ENCODE results near the gene RTL10.

DNA sequence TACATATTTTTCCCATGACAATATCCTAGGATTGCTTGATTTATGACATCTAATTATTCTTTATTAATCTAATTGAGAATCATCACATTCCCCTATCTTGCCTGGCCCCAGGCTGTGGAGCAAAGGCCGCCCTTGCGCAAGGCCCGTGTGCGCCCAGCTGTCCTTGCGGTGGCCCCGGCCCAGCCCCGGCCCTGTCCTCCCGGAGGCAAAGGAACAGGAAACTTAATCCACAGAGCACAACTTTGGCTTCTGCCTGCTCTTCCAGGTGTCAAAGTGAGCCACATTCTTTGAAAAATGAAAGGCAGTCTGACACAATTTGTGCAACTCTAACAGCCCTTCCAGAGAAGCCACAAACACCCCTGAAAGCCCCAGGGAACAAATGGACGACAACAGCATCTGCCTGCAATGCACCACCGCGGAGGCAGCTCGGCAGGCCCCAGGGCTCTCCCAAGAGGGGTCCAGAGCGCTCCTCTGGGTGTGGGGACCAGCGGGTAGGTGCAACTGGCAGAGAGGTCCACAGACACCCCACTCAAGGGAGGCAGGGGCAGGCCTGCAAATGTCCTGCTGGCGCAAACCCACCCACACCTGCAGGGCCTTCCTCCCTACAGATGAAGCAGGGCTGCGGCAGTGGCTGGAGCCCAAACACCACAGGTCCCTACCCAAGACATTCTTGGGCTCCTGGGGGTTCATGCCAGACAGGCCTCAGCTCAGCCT, 30.3 kb downstream of the RTL10 start:
- TF ChIP-seq RAD21 (IDR thresholded peaks at IDR 0.05; ENCODE audit: low read length): no peak
- TF ChIP-seq CTCF (IDR thresholded peaks at IDR 0.05): no peak
- no peak for TF ChIP-seq MEF2A (IDR thresholded peaks at IDR 0.05; ENCODE audit: borderline replicate concordance, low read depth)
- TF ChIP-seq SIN3A (IDR thresholded peaks at IDR 0.05; ENCODE audit: borderline replicate concordance, low read depth, low read length): no peak
